Measurements from ENCODE around the gene PLEKHA4. TPM values are rescaled to one million over a fixed set of nuclear protein-coding genes. Genes with fewer than 3 reads are reported as not detected.

The PLEKHA4 gene
- total and polyA plus RNA-seq, 2 of the 13 experiments (the other 11 are each of a cell fraction or from before 2014, with no cell fraction given): 4.8 to 6.0 TPM

- TF ChIP-seq SRSF1 (optimal IDR thresholded peaks at IDR 0.05; ENCODE audit: low read depth, low read length) (peak; percentile 74), HOMEZ (CRISPR knock-in tag; IDR thresholded peaks at IDR 0.05; ENCODE audit: low read depth) (no peak; the same call in 1 of the 2 replicates), ARNT2 (CRISPR knock-in tag; IDR thresholded peaks at IDR 0.05; ENCODE audit: low read depth) (peak; percentile 91), TFAP4 (IDR thresholded peaks at IDR 0.05; ENCODE audit: borderline replicate concordance, low read depth) (peak; percentile 46; the same call in 1 of the 2 replicates), ZNF34 (CRISPR knock-in tag; IDR thresholded peaks at IDR 0.05; ENCODE audit: borderline replicate concordance) (peak; percentile 82; the same call in 1 of the 2 replicates), POLR2A (IDR thresholded peaks at IDR 0.05; ENCODE audit: insufficient read depth in 1 of 2, low read depth in 2 of 2, low read length in 2 of 2) (peak; percentile 94 to 99), HDAC2 (CRISPR knock-in tag; IDR thresholded peaks at IDR 0.05) (0 out of 2 replicates have a peak, but pooled peaks have one; percentile 25), ZNF577 (CRISPR knock-in tag; IDR thresholded peaks at IDR 0.05; ENCODE audit: borderline replicate concordance, low read depth) (0 out of 2 replicates have a peak, but pooled peaks have one; percentile 35), ZNF121 (CRISPR knock-in tag; IDR thresholded peaks at IDR 0.05) (peak; percentile 30; the same call in 1 of the 2 replicates), HNRNPLL (IDR thresholded peaks at IDR 0.05; ENCODE audit: low read depth, low read length, poor library complexity, severe bottlenecking) (no peak), ZNF260 (CRISPR knock-in tag; IDR thresholded peaks at IDR 0.05; ENCODE audit: borderline replicate concordance, low read depth) (no peak), HES4 (CRISPR knock-in tag; IDR thresholded peaks at IDR 0.05; ENCODE audit: borderline replicate concordance) (no peak), ZNF674 (CRISPR knock-in tag; IDR thresholded peaks at IDR 0.05; ENCODE audit: low read depth) (no peak), ZNF414 (CRISPR knock-in tag; IDR thresholded peaks at IDR 0.05) (no peak), ARNTL (CRISPR knock-in tag; IDR thresholded peaks at IDR 0.05) (no peak), SATB2 (CRISPR knock-in tag; IDR thresholded peaks at IDR 0.05) (no peak), TRIM22 (IDR thresholded peaks at IDR 0.05) (no peak), ZEB1 (IDR thresholded peaks at IDR 0.05; ENCODE audit: insufficient replicate concordance, low read depth) (peak; percentile 38), TAF15 (IDR thresholded peaks at IDR 0.05; ENCODE audit: low read depth, low read length, poor library complexity, severe bottlenecking) (no peak), ESRRA (CRISPR knock-in tag; IDR thresholded peaks at IDR 0.05; ENCODE audit: low read depth) (peak; percentile 68; the same call in 1 of the 2 replicates), ZSCAN21 (CRISPR knock-in tag; IDR thresholded peaks at IDR 0.05; ENCODE audit: borderline replicate concordance) (peak; percentile 31; the same call in 1 of the 2 replicates), SMC3 (IDR thresholded peaks at IDR 0.05; ENCODE audit: low read length) (no peak), U2AF2 (IDR thresholded peaks at IDR 0.05; ENCODE audit: low read depth, low read length) (no peak), TFDP1 (CRISPR knock-in tag; IDR thresholded peaks at IDR 0.05; ENCODE audit: borderline replicate concordance) (0 out of 2 replicates have a peak, but pooled peaks have one; percentile 30)
Observed at GRCh38 chr19:48806818-48807589, 61.4 kb downstream of the PLEKHA4 start (continued).
